ENCODE data around the gene PDP2.

Gene PDP2

GRCh38 chr16:66889622-66890021, 9.3 kb downstream of the PDP2 start:
- ATAC-seq, result no peak
- no peak for TF ChIP-seq PPARA (CRISPR knock-in tag; IDR thresholded peaks at IDR 0.05; ENCODE audit: borderline replicate concordance)
- no peak for TF ChIP-seq ARNTL (CRISPR knock-in tag; IDR thresholded peaks at IDR 0.05; ENCODE audit: borderline replicate concordance, low read depth)
- TF ChIP-seq, protein P1, sequence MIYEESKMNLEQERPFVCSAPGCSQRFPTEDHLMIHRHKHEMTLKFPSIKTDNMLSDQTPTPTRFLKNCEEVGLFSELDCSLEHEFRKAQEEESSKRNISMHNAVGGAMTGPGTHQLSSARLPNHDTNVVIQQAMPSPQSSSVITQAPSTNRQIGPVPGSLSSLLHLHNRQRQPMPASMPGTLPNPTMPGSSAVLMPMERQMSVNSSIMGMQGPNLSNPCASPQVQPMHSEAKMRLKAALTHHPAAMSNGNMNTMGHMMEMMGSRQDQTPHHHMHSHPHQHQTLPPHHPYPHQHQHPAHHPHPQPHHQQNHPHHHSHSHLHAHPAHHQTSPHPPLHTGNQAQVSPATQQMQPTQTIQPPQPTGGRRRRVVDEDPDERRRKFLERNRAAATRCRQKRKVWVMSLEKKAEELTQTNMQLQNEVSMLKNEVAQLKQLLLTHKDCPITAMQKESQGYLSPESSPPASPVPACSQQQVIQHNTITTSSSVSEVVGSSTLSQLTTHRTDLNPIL (CRISPR knock-in tag; IDR thresholded peaks at IDR 0.05; ENCODE audit: low read depth), result no peak
- TF ChIP-seq CSDC2 (CRISPR knock-in tag; IDR thresholded peaks at IDR 0.05), result no peak
- TF ChIP-seq ESRRG (CRISPR knock-in tag; IDR thresholded peaks at IDR 0.05), result no peak
- TF ChIP-seq ZFP30 (CRISPR knock-in tag; IDR thresholded peaks at IDR 0.05), result no peak
- TF ChIP-seq ZNF8 (CRISPR knock-in tag; IDR thresholded peaks at IDR 0.05), result no peak
- no peak for TF ChIP-seq RARB (CRISPR knock-in tag; IDR thresholded peaks at IDR 0.05)
- no peak for TF ChIP-seq GLIS3 (CRISPR knock-in tag; IDR thresholded peaks at IDR 0.05)
- TF ChIP-seq PATZ1 (CRISPR knock-in tag; IDR thresholded peaks at IDR 0.05; ENCODE audit: borderline replicate concordance), result no peak
- TF ChIP-seq TCF4 (CRISPR knock-in tag; IDR thresholded peaks at IDR 0.05; ENCODE audit: borderline replicate concordance), result no peak
- no peak for TF ChIP-seq ZNF565 (CRISPR knock-in tag; conservative IDR thresholded peaks at IDR 0.05; ENCODE audit: low read depth)
- TF ChIP-seq TSHZ2 (CRISPR knock-in tag; IDR thresholded peaks at IDR 0.05), result no peak
- TF ChIP-seq ISL1 (CRISPR knock-in tag; IDR thresholded peaks at IDR 0.05), result no peak
- TF ChIP-seq ZC3H10 (CRISPR knock-in tag; IDR thresholded peaks at IDR 0.05), result no peak
- TF ChIP-seq TOX (CRISPR knock-in tag; IDR thresholded peaks at IDR 0.05; ENCODE audit: borderline replicate concordance), result no peak
- TF ChIP-seq ZFP3 (CRISPR knock-in tag; IDR thresholded peaks at IDR 0.05), result no peak
- no peak for TF ChIP-seq OSR1 (CRISPR knock-in tag; IDR thresholded peaks at IDR 0.05)
- TF ChIP-seq SNAI2 (CRISPR knock-in tag; IDR thresholded peaks at IDR 0.05), result no peak

GRCh38 chr16:66890799-66891198, 10.5 kb downstream of the PDP2 start:
- TF ChIP-seq ZC3H10 (CRISPR knock-in tag; IDR thresholded peaks at IDR 0.05) (no peak), PPARA (CRISPR knock-in tag; IDR thresholded peaks at IDR 0.05; ENCODE audit: borderline replicate concordance) (no peak), ESRRG (CRISPR knock-in tag; IDR thresholded peaks at IDR 0.05) (no peak), ARNTL (CRISPR knock-in tag; IDR thresholded peaks at IDR 0.05; ENCODE audit: borderline replicate concordance, low read depth) (no peak)
- TF ChIP-seq, protein P1 (CRISPR knock-in tag; IDR thresholded peaks at IDR 0.05; ENCODE audit: low read depth), result no peak
- no peak for ATAC-seq

DNA sequence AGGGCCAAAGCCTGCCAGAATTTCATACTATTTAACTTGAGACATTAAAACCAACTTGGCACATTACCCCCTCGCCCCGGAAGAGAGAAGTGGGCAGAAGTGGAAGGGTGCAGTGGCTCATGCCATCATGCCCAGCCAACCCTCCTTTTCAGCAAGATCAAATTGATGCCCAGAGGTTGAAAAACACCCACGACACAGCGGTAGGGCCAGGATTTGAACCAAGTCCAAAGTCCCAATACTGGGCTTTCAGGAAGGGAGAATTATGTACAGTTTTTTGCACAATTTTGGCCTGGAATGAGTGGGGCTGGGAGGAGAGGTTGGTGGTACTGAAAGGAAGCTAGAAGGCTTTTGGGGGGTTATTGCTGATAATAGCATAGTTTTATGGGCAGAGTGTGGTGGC, 11.0 kb downstream of the PDP2 start:
- ATAC-seq, result no peak
- TF ChIP-seq GLIS3 (CRISPR knock-in tag; IDR thresholded peaks at IDR 0.05) (no peak), SNAI2 (CRISPR knock-in tag; IDR thresholded peaks at IDR 0.05) (no peak), PPARA (CRISPR knock-in tag; IDR thresholded peaks at IDR 0.05; ENCODE audit: borderline replicate concordance) (no peak), ZFP30 (CRISPR knock-in tag; IDR thresholded peaks at IDR 0.05) (no peak), ZC3H10 (CRISPR knock-in tag; IDR thresholded peaks at IDR 0.05) (no peak), RARB (CRISPR knock-in tag; IDR thresholded peaks at IDR 0.05) (no peak), TOX (CRISPR knock-in tag; IDR thresholded peaks at IDR 0.05; ENCODE audit: borderline replicate concordance) (no peak), BACH2 (CRISPR knock-in tag; IDR thresholded peaks at IDR 0.05; ENCODE audit: borderline replicate concordance) (no peak), OSR1 (CRISPR knock-in tag; IDR thresholded peaks at IDR 0.05) (no peak), ZNF565 (CRISPR knock-in tag; conservative IDR thresholded peaks at IDR 0.05; ENCODE audit: low read depth) (no peak), ISL1 (CRISPR knock-in tag; IDR thresholded peaks at IDR 0.05) (no peak), TSHZ2 (CRISPR knock-in tag; IDR thresholded peaks at IDR 0.05) (no peak), PATZ1 (CRISPR knock-in tag; IDR thresholded peaks at IDR 0.05; ENCODE audit: borderline replicate concordance) (no peak)
- TF ChIP-seq, protein P2, sequence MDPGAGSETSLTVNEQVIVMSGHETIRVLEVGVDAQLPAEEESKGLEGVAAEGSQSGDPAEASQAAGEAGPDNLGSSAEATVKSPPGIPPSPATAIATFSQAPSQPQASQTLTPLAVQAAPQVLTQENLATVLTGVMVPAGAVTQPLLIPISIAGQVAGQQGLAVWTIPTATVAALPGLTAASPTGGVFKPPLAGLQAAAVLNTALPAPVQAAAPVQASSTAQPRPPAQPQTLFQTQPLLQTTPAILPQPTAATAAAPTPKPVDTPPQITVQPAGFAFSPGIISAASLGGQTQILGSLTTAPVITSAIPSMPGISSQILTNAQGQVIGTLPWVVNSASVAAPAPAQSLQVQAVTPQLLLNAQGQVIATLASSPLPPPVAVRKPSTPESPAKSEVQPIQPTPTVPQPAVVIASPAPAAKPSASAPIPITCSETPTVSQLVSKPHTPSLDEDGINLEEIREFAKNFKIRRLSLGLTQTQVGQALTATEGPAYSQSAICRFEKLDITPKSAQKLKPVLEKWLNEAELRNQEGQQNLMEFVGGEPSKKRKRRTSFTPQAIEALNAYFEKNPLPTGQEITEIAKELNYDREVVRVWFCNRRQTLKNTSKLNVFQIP (CRISPR knock-in tag; IDR thresholded peaks at IDR 0.05; ENCODE audit: borderline replicate concordance, low read depth), result no peak
- TF ChIP-seq, protein P1 (CRISPR knock-in tag; IDR thresholded peaks at IDR 0.05; ENCODE audit: low read depth), result no peak

All from SK-N-SH treated with all-trans-retinoic acid at 6 μM for 48 hours (cell line).